Testis (tissue), 2 donors: ENCODE data around the gene DBX2.

Experiments used
- CTCF ChIP-seq, 3 experiments: fragments of 450-650 bp in 2 of 3; fragments of 200-600 bp in 1 of 3; sonication (generic) in 1 of 3; IDR thresholded peaks; one replicate each; pipeline ENCODE4 v1.5.1; 2016 to 2019; ENCODE audit warnings: antibody characterized with exemption in 3 of 3, mild to moderate bottlenecking in 2 of 3, moderate library complexity in 1 of 3
- POLR2A ChIP-seq: fragments of 450-650 bp; IDR thresholded peaks from one replicate; pipeline ENCODE4 v1.6.1; 2017; ENCODE audit warnings: antibody characterized with exemption, mild to moderate bottlenecking, moderate library complexity

GRCh38 chr12:45060976-45061375 is 10.1 kb upstream of the DBX2 start:
- TF ChIP-seq POLR2A (no peak), CTCF (IDR thresholded peaks at IDR 0.05) (no peak)
